Peyer's patch (tissue), 4 donors: ENCODE measurements around the gene LCP2. TPM values are rescaled to one million over a fixed set of nuclear protein-coding genes. Genes with fewer than 3 reads are reported as not detected.

Experiments
- DNase-seq, 3 donors: peaks; one replicate each; pipeline ENCODE4 v3.0.0-alpha.2; 2017 to 2019
- H3K27ac ChIP-seq, 4 donors: fragments of 200-600 bp; sonication (generic); one replicate each; pipeline ENCODE4 v1.5.1; 2016 to 2019
- H3K27me3 ChIP-seq, 2 donors: fragments of 200-600 bp; sonication (generic); one replicate each; pipeline ENCODE4 v1.5.1; 2019
- H3K36me3 ChIP-seq, 3 donors: fragments of 200-600 bp; sonication (generic); one replicate each; pipeline ENCODE4 v1.5.1; 2016 to 2019
- H3K4me1 ChIP-seq, 4 donors: fragments of 200-600 bp; sonication (generic); one replicate each; pipeline ENCODE4 v1.5.1; 2016 to 2019
- H3K4me3 ChIP-seq, 4 donors: fragments of 200-600 bp; sonication (generic); 1 replicate in 3 of 4; 2 replicates in 1 of 4; pipeline ENCODE4 v1.5.1; 2016 to 2019; ENCODE audit warnings: mild to moderate bottlenecking in 1 of 4
- H3K9me3 ChIP-seq, 4 donors: fragments of 200-600 bp; sonication (generic); one replicate each; pipeline ENCODE4 v1.5.1; 2016 to 2019; ENCODE audit warnings: mild to moderate bottlenecking in 1 of 4
- CTCF ChIP-seq, 6 experiments: fragments of 450-650 bp in 4 of 6; fragments of 200-600 bp in 2 of 6; sonication (generic) in 1 of 6; IDR thresholded peaks; one replicate each; pipeline ENCODE4 v1.5.1; 2017 to 2019; ENCODE audit warnings: antibody characterized with exemption in 6 of 6, mild to moderate bottlenecking in 3 of 6, moderate library complexity in 1 of 6
- POLR2A ChIP-seq, 2 donors: fragments of 450-650 bp; IDR thresholded peaks; one replicate each; pipeline ENCODE4 v1.5.1; 2017; ENCODE audit warnings: antibody characterized with exemption in 2 of 2, mild to moderate bottlenecking in 2 of 2, moderate library complexity in 2 of 2
- total RNA-seq, 4 donors: library from RNA; depleted of rRNA; stranded (reverse); fragments of >200 nt; gene quantifications; one replicate each; pipeline ENCODE4 v1.1.0, GENCODE V29; 2016

The LCP2 gene
- total RNA-seq, 4 donors from 2014 or later, result 27.1 to 139 (median 33.9) TPM

GRCh38 chr5:170267431-170268152 is 30.0 kb downstream of the LCP2 start:
- DNase-seq, result peak in 2 of 3 donors; percentile 78 to 87
- H3K4me3 ChIP-seq, result no peak overlapping the region
- peaks cover 0 to 7% (median 0%) of the 10 kb centered on the region in 3 donors for H3K36me3 ChIP-seq
- H3K27me3 ChIP-seq, result no peaks in the 10 kb centered on the region
- H3K4me1 ChIP-seq, result peaks cover 0 to 34% (median 8%) of the 10 kb centered on the region in 4 donors
- no peaks in the 10 kb centered on the region for H3K9me3 ChIP-seq
- no peak for TF ChIP-seq POLR2A (IDR thresholded peaks at IDR 0.05)
- peak; percentile 58 to 83 (median 71) for TF ChIP-seq CTCF (IDR thresholded peaks at IDR 0.05)
- peak overlapping the region; percentile 21 to 65 (median 48) for H3K27ac ChIP-seq

DNA sequence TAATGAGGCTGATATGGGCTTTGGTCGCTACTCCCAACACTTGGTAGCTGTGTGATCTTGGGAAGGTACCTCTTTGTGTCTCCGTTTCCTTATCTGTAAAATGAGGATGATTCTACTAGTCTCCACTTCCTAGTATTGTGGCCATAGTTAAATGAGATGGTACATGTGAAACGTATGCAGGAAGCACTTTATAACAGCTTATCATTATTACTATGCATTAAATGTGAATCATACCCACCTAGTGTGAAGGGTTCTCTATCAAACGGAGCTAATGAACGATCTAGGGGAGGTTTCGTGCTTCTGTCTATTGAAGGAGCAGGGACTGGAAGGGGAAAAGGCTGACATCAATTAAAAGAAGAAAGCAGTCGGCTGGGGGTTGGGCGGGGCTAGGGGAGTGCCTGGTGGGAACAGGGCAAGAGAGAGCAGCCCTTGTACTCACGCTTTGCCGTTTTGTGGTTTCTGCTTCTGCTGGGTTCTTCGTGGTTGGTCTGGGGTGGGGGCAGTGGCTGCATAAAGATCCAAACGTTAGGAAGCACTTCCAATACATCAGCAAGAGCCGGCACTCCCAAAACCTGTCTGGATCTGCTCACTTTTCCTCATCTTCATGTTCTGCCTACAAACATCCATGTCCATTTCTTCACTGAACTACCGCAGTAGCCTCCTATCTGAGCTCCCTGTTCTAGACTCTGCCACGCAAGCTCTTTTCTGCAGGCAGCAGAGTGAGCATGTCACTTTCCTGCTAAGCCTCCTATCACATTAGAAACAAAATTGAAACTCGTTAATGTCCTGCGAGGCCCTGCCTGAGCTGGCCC is 30.8 kb downstream of the LCP2 start:
- Histone ChIP-seq H3K27ac (peak overlapping the region; percentile 21 to 65 (median 48)), H3K9me3 (no peaks in the 10 kb centered on the region), H3K4me1 (peaks cover 0 to 28% (median 8%) of the 10 kb centered on the region in 4 donors), H3K27me3 (no peaks in the 10 kb centered on the region), H3K36me3 (peaks cover 0 to 10% (median 0%) of the 10 kb centered on the region in 3 donors), H3K4me3 (no peak overlapping the region)
- TF ChIP-seq CTCF (IDR thresholded peaks at IDR 0.05), result no peak
- TF ChIP-seq POLR2A (IDR thresholded peaks at IDR 0.05), result no peak
- peak in 1 of 3 donors; percentile 67 for DNase-seq

DNA sequence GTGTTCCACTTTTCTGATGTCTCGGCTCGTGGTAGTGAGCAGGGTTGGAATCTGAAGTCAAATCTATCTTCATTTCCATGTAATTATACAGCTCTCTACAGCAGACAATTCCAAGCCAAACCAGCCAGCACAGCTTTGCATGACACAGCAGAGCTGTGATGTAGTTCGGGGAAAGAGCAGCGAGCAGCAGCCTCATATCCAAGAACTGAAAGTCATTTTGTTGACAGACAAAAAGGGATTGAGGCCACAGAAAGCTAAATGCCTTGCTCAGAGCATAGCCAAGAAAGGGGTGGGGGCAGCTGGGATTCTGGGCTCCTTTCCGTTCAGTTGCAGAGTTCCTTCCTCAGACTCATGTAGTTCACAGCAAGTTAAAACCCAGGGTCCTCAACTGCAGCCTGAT is 32.1 kb downstream of the LCP2 start:
- H3K36me3 ChIP-seq, result peaks cover 0 to 10% (median 0%) of the 10 kb centered on the region in 3 donors
- peak overlapping the region in 3 of 4 donors; percentile 14 to 65 (median 21) for H3K27ac ChIP-seq
- H3K4me1 ChIP-seq, result peaks cover 0 to 28% (median 8%) of the 10 kb centered on the region in 4 donors
- H3K4me3 ChIP-seq, result no peak overlapping the region
- H3K27me3 ChIP-seq, result no peaks in the 10 kb centered on the region
- no peak for DNase-seq
- no peaks in the 10 kb centered on the region for H3K9me3 ChIP-seq
- TF ChIP-seq CTCF (IDR thresholded peaks at IDR 0.05) (no peak), POLR2A (IDR thresholded peaks at IDR 0.05) (no peak)

DNA sequence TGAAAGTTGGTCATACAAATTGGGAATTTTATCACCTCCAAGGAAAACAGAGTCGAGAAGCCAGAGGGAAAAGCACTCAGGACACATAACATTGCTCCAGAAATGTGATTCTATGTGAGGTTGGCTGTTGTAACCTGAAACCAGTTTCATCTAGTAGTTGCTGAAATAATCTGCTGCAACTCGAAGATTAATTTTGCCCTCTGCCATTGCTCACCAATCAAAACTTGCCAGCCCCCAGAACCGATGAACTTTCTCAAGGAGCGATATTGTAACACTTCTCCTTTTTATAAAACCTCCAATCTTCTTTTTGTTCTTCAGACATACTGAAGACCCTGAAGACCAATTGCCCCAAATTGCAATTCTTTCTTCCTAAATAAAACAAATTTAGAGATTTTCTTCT is 33.7 kb downstream of the LCP2 start:
- Histone ChIP-seq H3K9me3 (no peaks in the 10 kb centered on the region), H3K4me1 (peaks cover 0 to 22% (median 7%) of the 10 kb centered on the region in 4 donors), H3K4me3 (no peak overlapping the region), H3K36me3 (peaks cover 0 to 21% (median 0%) of the 10 kb centered on the region in 3 donors), H3K27ac (no peak overlapping the region), H3K27me3 (no peaks in the 10 kb centered on the region)
- no peak for DNase-seq
- no peak for TF ChIP-seq CTCF (IDR thresholded peaks at IDR 0.05)
- TF ChIP-seq POLR2A (IDR thresholded peaks at IDR 0.05), result no peak

- H3K27me3 ChIP-seq, result no peaks in the 10 kb centered on the region
- peak overlapping the region; percentile 12 to 55 (median 38) for H3K27ac ChIP-seq
- TF ChIP-seq CTCF (IDR thresholded peaks at IDR 0.05) (no peak), POLR2A (IDR thresholded peaks at IDR 0.05) (no peak)
- H3K4me1 ChIP-seq, result peaks cover 0 to 12% (median 0%) of the 10 kb centered on the region in 4 donors
- no peak overlapping the region for H3K4me3 ChIP-seq
- H3K36me3 ChIP-seq, result peaks cover 0 to 34% (median 0%) of the 10 kb centered on the region in 3 donors
- peak in 1 of 3 donors; percentile 80 for DNase-seq
- H3K9me3 ChIP-seq, result no peaks in the 10 kb centered on the region
These were observed 35.2 kb downstream of the LCP2 start for GRCh38 chr5:170262061-170263045.
